ENCODE data around the gene CTNNA2. TPM values are rescaled to one million over a fixed set of nuclear protein-coding genes. Genes with fewer than 3 reads are reported as not detected.

CTNNA2 gene
- total RNA-seq, 1 experiment from 2014 or later: not detected

DNA sequence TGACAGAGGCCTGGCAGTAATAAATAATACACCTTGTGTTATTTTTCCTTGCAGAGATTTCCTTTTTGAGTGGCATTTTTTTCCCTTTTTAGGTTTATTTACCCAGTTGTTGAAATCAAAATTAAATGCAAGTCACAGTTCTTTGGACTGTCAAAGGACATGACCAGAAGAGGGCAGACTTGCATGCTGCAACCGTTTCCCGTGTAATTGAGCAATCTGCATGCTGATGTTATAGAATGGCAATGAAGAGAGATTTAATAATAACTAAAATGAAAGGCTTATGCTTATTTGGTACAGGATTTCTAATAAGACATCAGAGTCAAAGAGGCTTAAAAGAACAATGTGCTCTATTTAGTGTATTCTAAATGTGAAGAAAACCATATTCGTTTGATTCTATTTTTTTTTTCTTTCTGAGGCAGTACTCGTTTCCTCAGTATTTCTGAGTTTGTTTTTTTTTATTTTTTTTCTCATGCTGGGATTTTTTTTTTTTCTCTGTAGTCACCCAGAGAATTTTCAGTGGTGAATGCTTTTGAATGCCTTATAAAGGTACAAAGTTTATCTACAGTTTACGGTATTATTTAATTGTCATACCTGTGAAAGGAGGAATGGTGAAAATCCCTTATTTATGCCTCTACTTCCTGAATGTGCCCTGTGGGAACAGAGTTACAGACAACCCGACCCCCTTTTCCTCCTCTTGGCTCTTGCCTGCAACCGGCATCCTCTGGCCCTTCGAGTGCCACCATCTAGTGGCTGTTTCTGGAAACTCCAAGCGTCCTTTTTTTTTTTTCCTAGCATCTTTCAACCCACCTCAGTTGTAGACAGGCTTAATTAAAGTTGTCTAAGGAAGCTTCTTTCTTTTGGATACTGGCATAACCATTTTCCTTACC is 423.2 kb downstream of the CTNNA2 start:
- peak; percentile 56 for DNase-seq (ENCODE audit: low read depth)
- in situ Hi-C loops (cut with HindIII; ENCODE audit: low pct_unique_long_range_greater_than_20kb, low sequenced_read_pairs): no loop called here

DNA sequence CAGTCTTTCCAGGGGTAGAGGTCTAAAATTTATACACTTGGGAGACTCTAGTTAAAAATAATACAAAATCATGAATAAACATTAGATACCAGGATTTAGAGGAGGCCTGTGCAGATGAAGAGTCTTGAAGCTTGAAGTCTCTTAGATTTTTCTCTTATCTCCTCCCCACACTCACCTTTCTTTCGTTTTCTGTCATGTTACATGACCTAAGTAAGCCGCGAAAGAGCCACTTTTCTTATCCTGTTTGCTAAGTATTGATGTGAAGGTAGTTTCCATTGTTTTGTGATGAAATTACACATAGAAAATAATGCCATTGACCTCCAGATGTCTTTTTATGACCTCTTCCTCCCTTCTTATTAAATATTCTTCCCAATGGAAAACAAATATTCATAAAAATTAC is 423.9 kb downstream of the CTNNA2 start:
- in situ Hi-C loops (cut with HindIII; ENCODE audit: low pct_unique_long_range_greater_than_20kb, low sequenced_read_pairs): no loop called here
- DNase-seq (ENCODE audit: low read depth): no peak

DNA sequence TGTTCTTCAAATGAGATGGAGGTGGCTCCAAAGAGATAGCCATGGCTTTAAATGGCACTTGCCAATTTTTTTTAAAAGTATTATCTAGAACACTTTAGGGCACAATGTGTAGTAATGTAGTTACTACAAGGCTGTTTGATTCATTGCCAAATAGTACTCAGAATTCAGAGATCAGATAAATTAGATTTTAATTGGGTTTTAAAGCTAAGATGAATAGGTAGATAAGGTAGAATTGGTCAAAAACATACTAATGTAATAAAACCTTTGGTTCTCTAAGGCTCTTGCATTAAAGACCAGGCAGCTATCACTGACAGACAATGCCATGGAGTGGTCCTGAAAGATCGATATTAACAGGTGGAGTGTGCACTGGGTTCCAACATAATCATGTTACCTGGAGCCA is 425.8 kb downstream of the CTNNA2 start:
- no peak for DNase-seq (ENCODE audit: low read depth)
- in situ Hi-C loops (cut with HindIII; ENCODE audit: low pct_unique_long_range_greater_than_20kb, low sequenced_read_pairs): no loop called here

DNA sequence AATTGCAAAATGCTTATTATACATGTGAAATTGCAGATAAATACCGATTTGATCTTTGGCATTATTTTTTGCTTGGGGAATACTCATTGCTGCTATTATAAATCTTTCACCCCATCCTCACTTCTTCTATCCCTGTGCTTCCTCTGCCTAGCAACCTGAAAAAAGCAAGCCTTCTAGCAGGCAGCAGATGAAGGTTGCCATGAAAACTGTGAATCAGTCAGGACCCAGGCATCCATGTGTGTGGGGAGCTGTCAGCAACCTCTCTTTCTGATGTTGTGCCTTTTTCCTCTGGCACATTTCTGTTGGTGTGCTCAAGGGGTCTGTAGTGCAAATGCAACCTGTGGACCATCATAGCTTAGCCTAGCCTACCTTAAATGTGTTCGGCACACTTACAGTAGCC is 427.5 kb downstream of the CTNNA2 start:
- DNase-seq (ENCODE audit: low read depth): no peak
- in situ Hi-C loops (cut with HindIII; ENCODE audit: low pct_unique_long_range_greater_than_20kb, low sequenced_read_pairs): no loop called here

DNA sequence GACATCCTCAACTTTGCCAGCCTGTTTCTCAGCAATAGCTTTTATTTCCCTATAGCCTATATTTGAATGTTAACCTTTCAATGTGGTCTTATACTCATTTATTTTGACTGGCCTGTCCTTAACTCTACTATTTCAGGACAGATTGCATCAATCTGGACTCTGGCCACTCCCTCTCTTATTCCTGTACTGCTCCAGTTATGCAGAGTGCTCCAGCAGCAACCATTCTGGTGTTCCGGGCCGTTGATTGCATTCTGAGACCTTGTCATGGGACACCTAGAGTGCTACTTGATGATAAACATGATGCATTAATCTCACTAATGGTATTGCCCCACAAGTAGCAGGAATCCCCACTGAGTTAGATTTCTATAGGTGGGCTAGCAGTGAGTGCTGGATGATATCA is 428.3 kb downstream of the CTNNA2 start:
- no peak for DNase-seq (ENCODE audit: low read depth)
- in situ Hi-C loops (cut with HindIII; ENCODE audit: low pct_unique_long_range_greater_than_20kb, low sequenced_read_pairs): no loop called here

DNA sequence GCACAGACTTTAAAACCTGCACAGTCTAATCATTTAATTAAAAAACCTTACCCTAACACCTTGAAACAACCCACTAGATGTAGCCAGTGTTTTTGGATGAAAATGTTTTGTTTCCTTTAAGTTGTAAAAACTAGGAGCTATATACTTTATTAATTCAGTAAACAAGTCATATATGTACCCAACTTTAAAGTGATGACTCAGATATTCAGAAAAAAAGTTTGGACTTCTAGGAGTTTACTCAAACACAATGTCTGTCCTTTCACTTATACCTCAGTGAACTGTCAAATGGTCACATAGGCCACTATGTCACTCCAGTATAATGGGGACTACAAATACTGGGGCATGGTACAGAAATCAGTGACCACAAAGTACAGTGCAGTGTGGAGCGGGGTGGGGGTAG is 431.4 kb downstream of the CTNNA2 start:
- in situ Hi-C loops (cut with HindIII; ENCODE audit: low pct_unique_long_range_greater_than_20kb, low sequenced_read_pairs): no loop called here
- DNase-seq (ENCODE audit: low read depth): no peak

DNA sequence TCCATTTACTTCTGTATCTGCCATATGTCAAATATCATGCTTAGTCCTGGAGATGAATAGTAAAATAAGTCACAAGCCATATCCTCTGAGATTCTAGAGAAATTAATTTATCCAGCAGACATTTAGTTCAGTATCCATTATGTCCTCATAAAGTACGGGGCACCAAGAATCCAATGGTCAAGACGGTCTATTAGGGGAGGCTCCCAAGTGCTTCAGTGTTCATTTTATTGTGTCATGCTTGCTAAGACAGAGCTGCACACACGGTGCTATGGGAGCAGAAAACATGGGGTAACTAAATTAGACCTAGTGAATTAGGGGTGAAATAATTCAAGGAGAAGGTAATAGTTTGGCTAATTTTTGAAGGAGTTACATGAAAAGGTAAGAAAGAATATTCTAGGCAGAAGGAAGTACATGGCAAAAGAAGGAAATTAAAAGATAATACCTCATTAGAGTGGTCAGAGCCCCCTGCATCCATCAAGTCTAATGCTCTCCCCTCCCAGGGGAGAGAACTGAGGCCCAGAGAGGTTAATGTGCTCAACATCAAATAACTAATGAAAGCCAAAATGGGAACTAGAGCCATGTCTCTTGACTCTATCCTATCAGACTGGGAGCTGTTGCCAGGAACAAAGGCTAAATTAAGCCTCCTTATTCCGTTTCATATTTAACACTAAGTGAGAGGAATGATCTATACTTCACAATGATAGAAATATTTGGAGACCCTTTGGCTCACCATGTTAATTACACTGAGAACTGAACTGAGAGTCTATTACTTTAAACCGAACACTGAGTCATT is 433.0 kb downstream of the CTNNA2 start:
- DNase-seq (ENCODE audit: low read depth): no peak
- in situ Hi-C loops (cut with HindIII; ENCODE audit: low pct_unique_long_range_greater_than_20kb, low sequenced_read_pairs): no loop called here

DNA sequence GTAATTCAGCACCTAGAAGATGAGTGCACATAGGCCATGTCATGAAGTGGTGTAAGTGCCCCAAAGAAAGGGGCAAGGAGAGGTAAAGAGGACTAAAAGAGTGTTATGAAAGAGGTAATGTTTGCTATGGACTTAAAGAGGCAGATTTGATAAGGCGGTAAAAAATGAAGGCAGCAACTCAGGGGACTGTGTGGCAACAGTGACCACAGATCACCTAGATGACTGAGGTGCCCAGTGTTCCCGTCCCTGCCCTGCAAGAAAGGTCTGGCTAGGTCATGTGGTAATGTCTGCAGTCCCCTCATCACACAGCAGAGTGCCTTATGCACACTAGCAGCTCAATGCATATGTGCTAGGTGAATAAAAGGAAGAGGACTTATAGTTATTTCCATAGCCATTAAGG is 434.9 kb downstream of the CTNNA2 start:
- in situ Hi-C loops (cut with HindIII; ENCODE audit: low pct_unique_long_range_greater_than_20kb, low sequenced_read_pairs): no loop called here
- DNase-seq (ENCODE audit: low read depth): no peak

DNA sequence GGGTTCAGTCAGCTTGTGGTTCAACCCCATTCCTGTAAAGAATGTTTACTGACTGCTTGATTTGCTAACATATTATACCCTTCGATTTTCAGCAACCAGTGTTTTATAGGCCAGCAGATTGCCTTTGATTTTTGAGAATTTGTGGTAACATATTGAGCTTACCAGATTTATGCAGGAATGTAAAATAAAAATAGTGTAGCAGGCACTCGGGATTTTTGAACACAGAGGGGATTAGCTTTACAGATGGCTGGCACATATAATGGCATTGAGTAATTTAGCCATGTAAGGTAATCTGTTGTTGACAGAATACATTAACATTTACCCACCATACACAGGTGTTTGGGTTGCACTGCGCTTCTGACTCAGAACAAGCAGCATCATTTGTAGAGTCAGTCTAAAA is 437.7 kb downstream of the CTNNA2 start:
- in situ Hi-C loops (cut with HindIII; ENCODE audit: low pct_unique_long_range_greater_than_20kb, low sequenced_read_pairs): no loop called here
- no peak for DNase-seq (ENCODE audit: low read depth)

DNA sequence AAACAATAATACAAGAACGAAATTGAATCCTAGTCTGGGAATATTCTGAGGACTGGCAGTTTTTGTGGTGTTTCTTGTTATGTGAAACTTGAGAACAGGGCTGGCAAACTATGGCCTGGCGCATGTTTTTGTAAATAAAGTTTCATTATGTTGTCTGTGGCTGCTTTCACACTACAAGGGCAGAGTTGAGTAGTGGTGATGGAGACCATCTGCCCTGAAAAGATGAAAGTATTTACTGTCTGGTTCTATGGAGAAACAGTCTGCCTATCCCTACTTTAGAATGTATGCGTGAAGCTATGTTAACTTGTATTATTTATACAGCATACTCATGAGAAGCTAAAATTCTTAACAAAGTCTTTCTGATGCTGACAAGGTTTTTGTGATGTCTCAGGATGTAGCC is 439.8 kb downstream of the CTNNA2 start:
- in situ Hi-C loops (cut with HindIII; ENCODE audit: low pct_unique_long_range_greater_than_20kb, low sequenced_read_pairs): no loop called here

DNA sequence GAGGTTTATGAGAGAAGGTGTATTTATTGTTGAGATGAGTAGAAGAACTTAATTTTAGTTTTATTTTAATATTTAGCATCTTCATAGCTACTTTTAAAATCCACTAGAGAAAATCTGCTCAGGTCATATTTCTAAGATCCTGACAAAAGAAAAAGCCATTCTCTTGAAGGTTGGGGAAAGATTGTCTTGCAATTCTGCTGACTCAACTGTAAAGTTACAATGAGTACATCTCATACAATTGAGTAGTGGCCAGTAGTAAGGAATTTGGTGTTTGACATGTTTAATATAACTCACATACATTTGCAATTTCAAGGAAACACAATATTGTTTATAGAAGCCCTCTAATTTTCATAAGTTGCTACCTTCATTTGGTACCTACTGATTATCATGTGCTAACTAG is 447.2 kb downstream of the CTNNA2 start:
- in situ Hi-C loops (cut with HindIII; ENCODE audit: low pct_unique_long_range_greater_than_20kb, low sequenced_read_pairs): no loop called here
- no peak for DNase-seq (ENCODE audit: low read depth)

More for the DNA sequence above, 439.8 kb downstream of the CTNNA2 start:
- no peak for DNase-seq (ENCODE audit: low read depth)

DNA sequence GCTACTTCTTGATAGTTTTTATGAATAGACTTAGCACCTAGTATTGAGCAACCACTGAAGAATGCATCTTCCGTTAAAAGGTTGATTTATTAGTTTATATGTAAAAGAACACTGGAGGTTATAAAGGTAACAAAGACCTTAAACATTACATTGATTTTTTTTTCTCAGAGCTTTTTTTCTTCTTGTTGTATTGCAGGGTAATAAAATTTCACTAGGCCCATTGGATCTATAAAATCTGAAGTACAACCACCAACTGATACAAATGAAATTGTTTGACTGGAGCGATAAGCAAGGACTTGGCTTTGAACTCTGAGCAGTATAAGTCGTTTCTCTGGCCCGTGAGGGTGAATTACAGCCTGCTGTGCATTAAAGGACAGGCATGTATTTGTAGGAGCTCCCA is 447.7 kb downstream of the CTNNA2 start:
- DNase-seq (ENCODE audit: low read depth): no peak
- in situ Hi-C loops (cut with HindIII; ENCODE audit: low pct_unique_long_range_greater_than_20kb, low sequenced_read_pairs): no loop called here

DNA sequence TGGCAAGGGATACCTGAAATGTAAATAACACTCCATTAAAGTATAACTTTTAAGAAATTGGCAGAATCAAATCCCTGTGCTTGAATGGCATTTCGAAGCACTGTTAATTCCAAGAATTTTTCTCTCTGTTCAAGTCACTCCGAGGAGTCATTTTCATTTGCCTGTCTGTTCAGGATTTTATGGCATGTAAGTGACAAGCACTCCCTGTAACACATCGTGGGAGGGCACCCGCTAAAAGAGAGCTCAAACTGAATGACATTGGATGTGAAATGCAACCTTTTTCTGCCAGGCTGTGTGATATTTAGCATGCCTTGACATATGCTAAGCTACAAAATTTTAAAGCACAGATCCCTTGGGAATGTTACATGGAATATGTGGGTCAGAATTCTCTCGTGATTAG is 452.1 kb downstream of the CTNNA2 start:
- in situ Hi-C loops (cut with HindIII; ENCODE audit: low pct_unique_long_range_greater_than_20kb, low sequenced_read_pairs): no loop called here
- no peak for DNase-seq (ENCODE audit: low read depth)

DNA sequence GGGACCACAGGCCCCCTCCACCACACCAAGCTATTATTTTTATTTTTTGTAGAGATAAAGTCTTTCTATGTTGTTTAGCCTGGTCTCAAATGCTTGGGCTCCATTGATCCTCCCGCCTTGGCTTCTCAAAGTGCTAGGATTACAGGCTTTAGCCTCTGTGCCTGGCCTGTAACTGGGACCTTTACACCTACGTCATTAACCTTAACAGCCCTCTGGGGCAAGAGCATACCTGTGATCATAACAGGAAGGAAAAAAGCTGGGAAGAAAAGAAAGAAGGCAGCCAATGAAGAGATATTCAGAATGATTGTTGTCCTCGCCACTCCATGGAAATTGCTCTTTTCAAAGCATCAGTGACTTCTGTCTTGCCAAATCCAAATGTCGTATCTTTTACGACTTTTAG is 453.5 kb downstream of the CTNNA2 start:
- in situ Hi-C loops (cut with HindIII; ENCODE audit: low pct_unique_long_range_greater_than_20kb, low sequenced_read_pairs): no loop called here
- no peak for DNase-seq (ENCODE audit: low read depth)

DNA sequence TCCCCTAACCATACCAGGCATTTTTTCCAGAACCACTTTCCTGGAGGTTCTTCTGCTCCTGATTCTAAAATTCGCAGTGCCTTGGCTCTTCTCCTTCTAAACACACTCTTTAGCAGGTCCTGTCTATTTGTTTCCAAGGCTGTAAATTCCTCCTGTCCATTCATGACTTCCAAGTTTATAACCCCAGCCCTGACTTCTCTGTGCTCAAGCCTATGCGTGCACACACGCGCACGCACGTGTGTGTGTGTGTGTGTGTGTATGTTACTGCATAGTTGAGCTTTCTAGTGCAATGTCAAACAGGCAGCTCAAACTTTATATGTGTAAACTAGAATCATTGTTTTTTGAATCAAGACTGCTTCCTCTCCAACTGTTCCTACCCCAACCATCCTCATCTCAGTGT is 454.0 kb downstream of the CTNNA2 start:
- in situ Hi-C loops (cut with HindIII; ENCODE audit: low pct_unique_long_range_greater_than_20kb, low sequenced_read_pairs): no loop called here
- DNase-seq (ENCODE audit: low read depth): no peak

DNA sequence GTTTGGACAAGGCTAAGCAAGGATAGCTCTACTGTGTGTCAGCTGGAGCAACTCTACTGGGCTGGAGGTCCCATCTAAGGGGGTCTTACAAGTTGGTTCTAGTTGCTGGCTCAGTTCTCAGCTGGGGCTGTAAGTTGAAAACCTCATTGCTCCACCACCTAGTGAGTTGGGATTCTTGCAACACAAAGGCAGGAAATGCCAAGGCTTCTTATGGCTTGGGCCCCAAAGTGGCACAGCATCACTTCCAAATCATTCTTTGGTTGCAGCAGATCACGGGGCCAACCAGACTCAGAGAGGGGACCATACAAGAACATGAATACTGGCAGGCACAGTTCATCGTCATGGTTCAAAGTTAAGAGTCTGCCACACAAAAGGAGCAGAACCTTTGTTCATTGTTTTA is 459.0 kb downstream of the CTNNA2 start:
- no peak for DNase-seq (ENCODE audit: low read depth)
- in situ Hi-C loops (cut with HindIII; ENCODE audit: low pct_unique_long_range_greater_than_20kb, low sequenced_read_pairs): no loop called here

DNA sequence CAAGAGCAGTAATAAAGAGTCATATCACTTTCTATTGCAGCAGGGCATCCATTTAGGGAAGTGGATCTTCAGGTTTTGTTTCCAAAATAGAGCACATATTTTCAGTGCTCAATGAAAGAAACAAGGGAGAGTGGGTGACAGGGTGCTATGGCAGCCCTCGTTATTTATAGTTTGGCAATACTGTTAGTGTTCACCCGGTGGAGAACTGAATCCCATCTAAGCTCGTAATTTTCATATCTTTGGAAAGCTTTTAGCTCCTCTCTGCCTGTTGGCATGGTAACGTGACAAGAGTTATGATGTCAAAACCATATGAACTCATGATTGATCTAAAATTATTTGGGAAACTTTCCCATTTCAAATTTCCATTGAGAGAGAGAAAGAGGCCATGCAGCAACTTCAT is 459.8 kb downstream of the CTNNA2 start:
- in situ Hi-C loops (cut with HindIII; ENCODE audit: low pct_unique_long_range_greater_than_20kb, low sequenced_read_pairs): no loop called here

DNA sequence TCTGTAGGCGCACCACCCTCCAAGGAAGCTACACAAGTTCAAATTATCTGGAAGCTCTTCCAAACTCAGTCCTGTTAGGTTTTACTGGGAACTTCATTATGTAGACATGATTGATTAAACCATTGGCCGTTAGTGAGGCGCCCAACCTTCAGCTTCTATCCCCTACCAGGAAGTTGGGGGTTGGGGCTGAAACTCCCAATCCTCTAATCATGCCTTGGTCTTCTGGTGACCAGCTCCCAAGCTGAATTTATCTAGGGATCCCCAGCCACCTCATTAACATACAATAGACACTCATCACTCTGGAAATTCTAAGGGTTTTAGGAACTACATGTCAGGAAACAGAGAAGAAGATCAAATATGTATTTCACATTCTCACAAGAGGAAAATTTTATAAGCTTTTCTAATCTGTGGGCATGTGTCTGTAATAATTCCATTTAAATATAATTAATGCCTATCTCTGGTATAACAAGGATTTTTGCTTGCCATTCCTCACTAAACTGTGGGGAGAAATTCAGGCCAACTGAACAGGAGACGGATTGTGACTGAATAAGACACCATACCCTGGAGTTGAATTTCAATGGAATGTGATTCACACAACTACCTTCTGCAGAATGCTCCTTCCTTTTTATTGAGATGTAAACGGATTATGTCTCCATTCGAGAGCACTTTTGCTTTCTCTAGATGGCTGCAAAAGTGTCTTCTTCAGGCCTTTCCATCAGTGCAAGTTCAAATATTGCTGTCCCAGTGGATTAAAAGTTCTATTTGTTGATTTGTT is 463.1 kb downstream of the CTNNA2 start:
- in situ Hi-C loops (cut with HindIII; ENCODE audit: low pct_unique_long_range_greater_than_20kb, low sequenced_read_pairs): no loop called here
- DNase-seq (ENCODE audit: low read depth): no peak

More for the DNA sequence above, 459.8 kb downstream of the CTNNA2 start:
- DNase-seq (ENCODE audit: low read depth): no peak

DNA sequence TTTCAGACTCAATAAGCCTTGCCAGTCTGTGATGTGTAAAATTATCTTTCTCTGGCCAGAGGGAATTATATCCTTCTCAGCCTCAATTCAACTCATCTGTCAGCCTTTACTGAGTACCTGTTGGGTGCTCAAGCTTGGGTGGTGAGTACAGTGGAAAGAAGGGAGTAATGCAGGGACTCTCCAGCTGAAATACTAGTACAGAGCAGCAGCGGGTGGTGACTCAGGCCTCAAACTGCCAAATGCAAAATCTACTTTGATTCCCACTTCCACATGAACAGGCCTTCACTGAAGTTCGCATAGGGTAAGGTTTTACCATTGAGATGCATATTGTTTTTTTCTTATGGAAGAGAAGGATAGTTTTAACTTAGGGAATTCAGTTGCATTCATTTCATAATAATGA is 464.9 kb downstream of the CTNNA2 start:
- in situ Hi-C loops (cut with HindIII; ENCODE audit: low pct_unique_long_range_greater_than_20kb, low sequenced_read_pairs): no loop called here
- no peak for DNase-seq (ENCODE audit: low read depth)
